ENCODE results near the gene RICTOR. TPM values are rescaled to one million over a fixed set of nuclear protein-coding genes. Genes with fewer than 3 reads are reported as not detected.

Gene RICTOR
- polyA plus RNA-seq, 2 of the 4 experiments (the other 2 are of a cell fraction): 6.5 to 28.5 TPM

DNA sequence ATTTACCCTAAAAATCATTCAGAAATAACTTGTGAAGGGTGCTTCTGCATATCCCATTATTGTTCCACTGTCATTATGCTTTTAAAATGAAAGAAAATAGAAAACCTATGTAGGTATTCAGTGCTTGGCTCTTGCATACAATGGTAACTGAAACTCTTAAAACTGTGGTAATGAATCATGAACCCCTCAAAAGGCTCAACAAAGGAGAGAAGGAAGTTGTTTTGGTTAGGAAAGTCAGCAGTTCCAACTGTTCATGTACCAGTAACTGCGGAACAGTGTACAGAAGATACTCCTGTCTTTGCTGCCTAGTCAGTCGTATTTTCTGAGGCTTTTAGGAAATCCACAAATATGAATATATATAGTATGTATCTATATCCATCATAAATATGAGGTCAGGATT, 132.3 kb downstream of the RICTOR start (continued):
- TF ChIP-seq KDM5A (IDR thresholded peaks at IDR 0.05): no peak
- TF ChIP-seq BHLHE40 (IDR thresholded peaks at IDR 0.05; ENCODE audit: low read depth, low read length): no peak

DNA sequence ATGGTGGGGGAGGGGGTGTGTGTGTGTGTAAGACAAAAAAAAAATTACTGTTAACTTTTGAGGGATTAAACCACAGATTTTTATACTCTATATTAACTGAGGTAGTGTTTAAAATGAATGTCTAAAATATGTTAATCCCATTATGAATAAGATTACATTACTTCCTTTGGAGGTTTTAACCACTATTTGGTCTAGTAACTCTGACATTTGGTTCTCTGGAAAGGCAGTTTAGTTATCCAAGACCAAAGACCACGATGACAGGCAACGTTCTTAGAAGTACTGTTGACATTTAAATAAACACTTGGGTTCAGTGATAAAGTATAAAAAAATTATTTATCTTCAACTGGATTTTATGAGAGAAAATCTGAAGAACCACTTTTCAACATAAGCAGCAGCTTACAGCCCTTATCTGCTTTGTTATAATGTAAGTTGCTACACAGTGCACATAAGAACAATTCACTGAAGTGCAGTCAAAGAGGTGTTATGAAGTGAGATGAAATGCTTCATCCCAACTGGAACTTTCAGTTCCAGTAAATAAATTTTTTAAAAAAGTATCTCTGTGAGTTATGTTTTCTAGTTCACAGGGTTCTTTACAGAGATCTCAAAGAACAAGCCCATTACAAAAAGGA, 133.9 kb downstream of the RICTOR start:
- TF ChIP-seq SMC3 (IDR thresholded peaks at IDR 0.05) (no peak), TFCP2L1 (CRISPR knock-in tag; IDR thresholded peaks at IDR 0.05) (no peak), CBX2 (IDR thresholded peaks at IDR 0.05; ENCODE audit: borderline replicate concordance, low read depth) (no peak)
- no peak overlapping the region for H3K4me3 ChIP-seq
- no peak for ATAC-seq
- H3K4me1 ChIP-seq: no peaks in the 10 kb centered on the region
- POLR2A ChIA-PET: no interaction called here
- no peak for FAIRE-seq
- CTCF ChIA-PET: no interaction called here
- no peak overlapping the region for H3K4me2 ChIP-seq
- no peak for DNase-seq (ENCODE audit: low read depth in 1 of 2, low spot score in 1 of 2)
- 60% methylated on average over 2 of the region's 2 CpGs for WGBS (ENCODE audit: missing lambda C conversion rate)
- H3K9me3 ChIP-seq: no peaks in the 10 kb centered on the region
- no peak overlapping the region for H3K27ac ChIP-seq

DNA sequence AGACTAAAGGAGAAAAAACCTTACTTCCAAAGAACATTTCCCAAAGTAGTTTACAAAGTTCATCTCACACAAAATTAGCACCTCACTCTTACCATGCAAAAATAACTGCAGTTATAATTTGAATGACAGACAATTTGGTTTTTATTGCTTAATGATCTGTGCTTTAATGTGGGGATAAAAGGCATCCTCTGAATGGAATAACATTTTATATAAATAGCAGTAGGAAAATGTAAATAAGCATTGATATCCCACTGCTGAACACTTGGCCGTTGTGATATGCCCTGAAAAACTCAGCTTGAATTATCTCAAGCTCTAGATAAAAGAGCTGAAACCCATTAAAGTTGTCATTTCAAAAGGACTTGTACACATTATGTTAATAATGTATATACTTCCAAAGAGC, 135.2 kb downstream of the RICTOR start:
- FAIRE-seq (no peak), ATAC-seq (no peak), DNase-seq (ENCODE audit: low read depth in 1 of 2, low spot score in 1 of 2) (no peak)
- Histone ChIP-seq H3K9me3 (no peaks in the 10 kb centered on the region), H3K4me3 (no peak overlapping the region), H3K4me2 (no peak overlapping the region), H3K27ac (no peak overlapping the region), H3K4me1 (no peaks in the 10 kb centered on the region)
- ChIA-PET CTCF (interaction anchor here (1.6 to 1.9 kb wide), 2 partner anchors 17 to 497 kb away, joined by 5 to 6 read pairs; no protein-coding TSS in a partner anchor), POLR2A (no interaction called here)
- 88% methylated on average over 1 of the region's 1 CpG for WGBS (ENCODE audit: missing lambda C conversion rate)
- TF ChIP-seq HOXA7 (CRISPR knock-in tag; IDR thresholded peaks at IDR 0.05) (no peak), CEBPB (IDR thresholded peaks at IDR 0.05) (no peak), SMC3 (IDR thresholded peaks at IDR 0.05) (no peak), RCOR1 (IDR thresholded peaks at IDR 0.05; ENCODE audit: low read depth, low read length) (no peak), EP300 (IDR thresholded peaks at IDR 0.05) (no peak), ESRRA (IDR thresholded peaks at IDR 0.05; ENCODE audit: borderline replicate concordance, low read length) (no peak), KDM5A (IDR thresholded peaks at IDR 0.05) (no peak), HOXB5 (CRISPR knock-in tag; IDR thresholded peaks at IDR 0.05) (no peak), HEYL (CRISPR knock-in tag; IDR thresholded peaks at IDR 0.05) (no peak), KDM1A (IDR thresholded peaks at IDR 0.05; ENCODE audit: low read depth) (no peak), EHF (CRISPR knock-in tag; IDR thresholded peaks at IDR 0.05) (no peak), POLR2AphosphoS2 (conservative IDR thresholded peaks at IDR 0.05; ENCODE audit: low read length) (no peak), FOXS1 (CRISPR knock-in tag; IDR thresholded peaks at IDR 0.05) (no peak), ZSCAN20 (CRISPR knock-in tag; IDR thresholded peaks at IDR 0.05) (no peak), CBX2 (IDR thresholded peaks at IDR 0.05; ENCODE audit: borderline replicate concordance, low read depth) (no peak)
- TF ChIP-seq, protein P1, sequence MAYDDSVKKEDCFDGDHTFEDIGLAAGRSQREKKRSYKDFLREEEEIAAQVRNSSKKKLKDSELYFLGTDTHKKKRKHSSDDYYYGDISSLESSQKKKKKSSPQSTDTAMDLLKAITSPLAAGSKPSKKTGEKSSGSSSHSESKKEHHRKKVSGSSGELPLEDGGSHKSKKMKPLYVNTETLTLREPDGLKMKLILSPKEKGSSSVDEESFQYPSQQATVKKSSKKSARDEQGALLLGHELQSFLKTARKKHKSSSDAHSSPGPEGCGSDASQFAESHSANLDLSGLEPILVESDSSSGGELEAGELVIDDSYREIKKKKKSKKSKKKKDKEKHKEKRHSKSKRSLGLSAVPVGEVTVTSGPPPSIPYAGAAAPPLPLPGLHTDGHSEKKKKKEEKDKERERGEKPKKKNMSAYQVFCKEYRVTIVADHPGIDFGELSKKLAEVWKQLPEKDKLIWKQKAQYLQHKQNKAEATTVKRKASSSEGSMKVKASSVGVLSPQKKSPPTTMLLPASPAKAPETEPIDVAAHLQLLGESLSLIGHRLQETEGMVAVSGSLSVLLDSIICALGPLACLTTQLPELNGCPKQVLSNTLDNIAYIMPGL (CRISPR knock-in tag; IDR thresholded peaks at IDR 0.05; ENCODE audit: borderline replicate concordance): no peak

DNA sequence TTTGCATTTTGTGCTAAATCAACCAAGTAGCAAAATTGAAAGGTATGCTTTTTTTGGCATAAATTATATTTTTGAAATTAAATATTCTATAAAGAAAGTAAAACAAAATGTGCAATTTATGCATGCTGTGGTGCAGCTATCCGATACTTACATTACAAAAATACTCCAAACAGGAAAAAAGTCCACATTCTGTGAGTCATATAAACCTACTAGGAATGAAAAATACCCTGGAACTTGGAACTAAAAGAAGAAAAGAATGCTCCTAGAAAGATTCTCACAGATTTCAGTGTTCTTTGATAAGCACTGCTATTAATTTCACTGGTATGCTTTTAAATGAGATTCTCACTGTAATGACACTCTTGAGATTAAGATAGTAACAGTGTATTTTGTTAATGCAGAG, 135.8 kb downstream of the RICTOR start:
- H3K27ac ChIP-seq: no peak overlapping the region
- POLR2A ChIA-PET: no interaction called here
- H3K4me2 ChIP-seq: no peak overlapping the region
- CTCF ChIA-PET: interaction anchor here (1.2 to 1.9 kb wide), 3 partner anchors 12 to 497 kb away, joined by 3 to 6 read pairs (median 5); no protein-coding TSS in a partner anchor
- no peaks in the 10 kb centered on the region for H3K9me3 ChIP-seq
- no peak overlapping the region for H3K4me3 ChIP-seq
- TF ChIP-seq, protein P2, sequence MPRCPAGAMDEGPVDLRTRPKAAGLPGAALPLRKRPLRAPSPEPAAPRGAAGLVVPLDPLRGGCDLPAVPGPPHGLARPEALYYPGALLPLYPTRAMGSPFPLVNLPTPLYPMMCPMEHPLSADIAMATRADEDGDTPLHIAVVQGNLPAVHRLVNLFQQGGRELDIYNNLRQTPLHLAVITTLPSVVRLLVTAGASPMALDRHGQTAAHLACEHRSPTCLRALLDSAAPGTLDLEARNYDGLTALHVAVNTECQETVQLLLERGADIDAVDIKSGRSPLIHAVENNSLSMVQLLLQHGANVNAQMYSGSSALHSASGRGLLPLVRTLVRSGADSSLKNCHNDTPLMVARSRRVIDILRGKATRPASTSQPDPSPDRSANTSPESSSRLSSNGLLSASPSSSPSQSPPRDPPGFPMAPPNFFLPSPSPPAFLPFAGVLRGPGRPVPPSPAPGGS (IDR thresholded peaks at IDR 0.05): no peak
- TF ChIP-seq CHD2 (IDR thresholded peaks at IDR 0.05; ENCODE audit: low read length, partially characterized antibody) (no peak), GATA3 (IDR thresholded peaks at IDR 0.05; ENCODE audit: borderline replicate concordance) (no peak), EP300 (IDR thresholded peaks at IDR 0.05) (no peak), ZFP36 (IDR thresholded peaks at IDR 0.05; ENCODE audit: borderline replicate concordance, partially characterized antibody) (no peak), NR3C1 (IDR thresholded peaks at IDR 0.05) (no peak), FOSL2 (IDR thresholded peaks at IDR 0.05) (no peak), FOSL2 (CRISPR knock-in tag; IDR thresholded peaks at IDR 0.05) (no peak), KDM5A (IDR thresholded peaks at IDR 0.05) (no peak), RCOR1 (IDR thresholded peaks at IDR 0.05; ENCODE audit: low read depth, low read length) (no peak), NPAS2 (CRISPR knock-in tag; IDR thresholded peaks at IDR 0.05; ENCODE audit: borderline replicate concordance) (no peak), ZNF302 (CRISPR knock-in tag; IDR thresholded peaks at IDR 0.05) (no peak), ZC3H11A (IDR thresholded peaks at IDR 0.05) (no peak), FOSB (CRISPR knock-in tag; IDR thresholded peaks at IDR 0.05) (no peak), CHD4 (IDR thresholded peaks at IDR 0.05; ENCODE audit: borderline replicate concordance) (no peak), ESRRA (IDR thresholded peaks at IDR 0.05; ENCODE audit: borderline replicate concordance, low read length) (no peak), PHF8 (IDR thresholded peaks at IDR 0.05; ENCODE audit: borderline replicate concordance, low read depth) (no peak), MAZ (IDR thresholded peaks at IDR 0.05; ENCODE audit: borderline replicate concordance, low read depth, low read length) (no peak), EHF (CRISPR knock-in tag; IDR thresholded peaks at IDR 0.05) (no peak), SREBF2 (IDR thresholded peaks at IDR 0.05) (no peak), TFCP2L1 (CRISPR knock-in tag; IDR thresholded peaks at IDR 0.05) (no peak)
- WGBS (ENCODE audit: missing lambda C conversion rate): 94% methylated on average over 1 of the region's 1 CpG
- no peaks in the 10 kb centered on the region for H3K4me1 ChIP-seq
- no peak for ATAC-seq
- DNase-seq (ENCODE audit: low read depth in 1 of 2, low spot score in 1 of 2): no peak
- peak; percentile 13 for FAIRE-seq
